ENCODE results near the gene SORBS1.

DNA sequence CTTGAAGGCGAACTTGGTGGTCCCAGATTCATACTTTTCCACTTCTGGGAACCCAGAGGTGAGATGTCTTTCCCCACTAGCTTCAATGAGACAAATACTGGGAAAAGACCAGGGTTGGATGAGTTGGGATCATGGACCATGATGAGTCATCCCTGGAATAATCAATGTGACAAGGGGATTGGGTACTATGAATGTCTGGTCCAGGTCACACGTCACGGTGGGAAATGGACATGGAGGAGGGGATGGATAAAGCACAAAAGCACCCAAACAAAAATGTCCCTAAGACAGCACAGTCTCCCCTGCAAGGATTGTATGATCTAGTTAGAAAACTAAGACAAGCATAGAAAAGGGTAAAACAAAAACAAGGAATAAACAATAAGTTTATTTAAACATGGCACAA, 12.4 kb upstream of the SORBS1 start:
- TF ChIP-seq CTCF (IDR thresholded peaks at IDR 0.05), result no peak
- no peak for TF ChIP-seq POLR2A (IDR thresholded peaks at IDR 0.05)
- TF ChIP-seq EP300 (IDR thresholded peaks at IDR 0.05), result no peak
